ENCODE results near the gene ADGRL4.
"Not testable (repeated sequence)": the region's sequence is repeated elsewhere in the genome, so short reads cannot be mapped to it uniquely, and the experiment has no call there.

Gene ADGRL4

GRCh38 chr1:78918157-78918556, 88.4 kb downstream of the ADGRL4 start:
- DNase-seq (ENCODE audit: low read depth in 2 of 2, low spot score in 1 of 2), result no peak

- no peak for DNase-seq (ENCODE audit: low read depth in 2 of 2, low spot score in 1 of 2)
These were observed 89.5 kb downstream of the ADGRL4 start for GRCh38 chr1:78916986-78917385.

GRCh38 chr1:78913950-78914349, 92.6 kb downstream of the ADGRL4 start:
- DNase-seq (ENCODE audit: low read depth in 2 of 2, low spot score in 1 of 2), result no peak

GRCh38 chr1:78911956-78912880, 94.3 kb downstream of the ADGRL4 start:
- no peak for DNase-seq (ENCODE audit: low read depth in 2 of 2, low spot score in 1 of 2)

- DNase-seq (ENCODE audit: low read depth in 2 of 2, low spot score in 1 of 2), result no peak
These were observed 103.9 kb downstream of the ADGRL4 start for GRCh38 chr1:78902641-78903040.

GRCh38 chr1:78894811-78895210, 111.7 kb downstream of the ADGRL4 start:
- DNase-seq (ENCODE audit: low read depth in 2 of 2, low spot score in 1 of 2), result no peak

GRCh38 chr1:78892260-78892840, 114.2 kb downstream of the ADGRL4 start:
- no peak for DNase-seq (ENCODE audit: low read depth in 2 of 2, low spot score in 1 of 2)

- DNase-seq (ENCODE audit: low read depth in 2 of 2, low spot score in 1 of 2), result no peak
These were observed 119.1 kb downstream of the ADGRL4 start for GRCh38 chr1:78887458-78887857.

- DNase-seq (ENCODE audit: low read depth in 2 of 2, low spot score in 1 of 2), result no peak
These were observed 121.7 kb downstream of the ADGRL4 start for GRCh38 chr1:78884685-78885452.

- no peak for DNase-seq (ENCODE audit: low read depth in 2 of 2, low spot score in 1 of 2)
These were observed 126.3 kb downstream of the ADGRL4 start for GRCh38 chr1:78880223-78880622.

- not testable (repeated sequence) for DNase-seq (ENCODE audit: low read depth in 2 of 2, low spot score in 1 of 2)
These were observed 130.5 kb downstream of the ADGRL4 start for GRCh38 chr1:78875986-78876385.

- not testable (repeated sequence) for DNase-seq (ENCODE audit: low read depth in 2 of 2, low spot score in 1 of 2)
These were observed 133.7 kb downstream of the ADGRL4 start for GRCh38 chr1:78872801-78873200.

- no peak for DNase-seq (ENCODE audit: low read depth in 2 of 2, low spot score in 1 of 2)
These were observed 135.3 kb downstream of the ADGRL4 start for GRCh38 chr1:78871249-78871648.

- no peak for DNase-seq (ENCODE audit: low read depth in 2 of 2, low spot score in 1 of 2)
These were observed 137.4 kb downstream of the ADGRL4 start for GRCh38 chr1:78869136-78869535.

GRCh38 chr1:78864175-78864574, 142.4 kb downstream of the ADGRL4 start:
- DNase-seq (ENCODE audit: low read depth in 2 of 2, low spot score in 1 of 2), result no peak

- DNase-seq (ENCODE audit: low read depth in 2 of 2, low spot score in 1 of 2), result no peak
These were observed 150.4 kb downstream of the ADGRL4 start for GRCh38 chr1:78856096-78856495.

GRCh38 chr1:78855258-78855657, 151.3 kb downstream of the ADGRL4 start:
- no peak for DNase-seq (ENCODE audit: low read depth in 2 of 2, low spot score in 1 of 2)

- DNase-seq (ENCODE audit: low read depth in 2 of 2, low spot score in 1 of 2), result no peak
These were observed 152.0 kb downstream of the ADGRL4 start for GRCh38 chr1:78854556-78854955.

- DNase-seq (ENCODE audit: low read depth in 2 of 2, low spot score in 1 of 2), result no peak
These were observed 163.0 kb downstream of the ADGRL4 start for GRCh38 chr1:78843546-78843945.

- DNase-seq (ENCODE audit: low read depth in 2 of 2, low spot score in 1 of 2), result no peak
These were observed 163.4 kb downstream of the ADGRL4 start for GRCh38 chr1:78843111-78843510.

- no peak for DNase-seq (ENCODE audit: low read depth in 2 of 2, low spot score in 1 of 2)
These were observed 165.9 kb downstream of the ADGRL4 start for GRCh38 chr1:78840453-78841271.
